Hair follicle dermal papilla cell (primary cell): ENCODE measurements around the gene ZNF593. TPM values are rescaled to one million over a fixed set of nuclear protein-coding genes. Genes with fewer than 3 reads are reported as not detected.

ENCODE experiments used
- total RNA-seq: library from RNA; depleted of rRNA; stranded (reverse); fragments of >200 nt; gene quantifications from 2 replicates; pipeline ENCODE4 v1.2.3, GENCODE V29; 2012

ZNF593 gene
- 18.2 and 19.1 TPM in 2 replicates for total RNA-seq

DNA sequence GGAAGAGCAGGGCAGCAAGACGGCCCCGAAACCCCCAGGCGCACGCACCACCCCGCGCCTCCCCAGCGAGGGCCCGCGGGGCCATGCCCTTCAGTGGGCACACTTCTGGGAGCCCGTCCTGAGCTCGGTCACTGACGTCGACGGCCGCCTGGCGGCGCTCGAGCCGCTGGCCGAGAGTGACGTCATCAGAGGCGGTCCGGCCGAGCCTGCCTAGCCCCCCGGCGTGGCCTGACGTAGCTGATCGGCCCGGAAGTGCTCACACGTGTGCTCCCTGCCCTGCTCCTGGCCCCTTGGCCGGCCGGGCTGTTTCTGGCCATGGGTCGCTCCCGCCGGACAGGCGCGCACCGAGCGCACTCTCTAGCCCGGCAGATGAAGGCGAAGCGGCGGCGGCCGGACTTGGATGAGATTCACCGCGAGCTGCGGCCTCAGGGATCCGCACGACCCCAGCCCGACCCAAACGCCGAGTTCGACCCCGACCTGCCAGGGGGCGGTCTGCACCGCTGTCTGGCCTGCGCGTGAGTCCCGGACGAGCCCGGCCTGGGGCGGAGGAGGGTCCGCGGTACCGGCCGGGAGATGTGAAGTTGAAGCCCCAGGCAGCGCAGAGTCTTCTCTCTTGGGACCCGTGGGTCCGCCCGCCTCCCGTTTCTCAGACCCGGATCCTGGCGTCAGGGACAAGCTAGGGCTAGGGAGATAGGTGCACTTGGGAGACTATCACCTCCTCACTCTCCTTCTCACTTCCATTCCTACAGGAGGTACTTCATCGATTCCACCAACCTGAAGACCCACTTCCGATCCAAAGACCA, at the start of gene ZNF593:
Gene ZNF593 (plus strand): TSS at position 240 of the 803 bp plus-strand sequence. CDS start 76 bp downstream, at position 316.

DNA sequence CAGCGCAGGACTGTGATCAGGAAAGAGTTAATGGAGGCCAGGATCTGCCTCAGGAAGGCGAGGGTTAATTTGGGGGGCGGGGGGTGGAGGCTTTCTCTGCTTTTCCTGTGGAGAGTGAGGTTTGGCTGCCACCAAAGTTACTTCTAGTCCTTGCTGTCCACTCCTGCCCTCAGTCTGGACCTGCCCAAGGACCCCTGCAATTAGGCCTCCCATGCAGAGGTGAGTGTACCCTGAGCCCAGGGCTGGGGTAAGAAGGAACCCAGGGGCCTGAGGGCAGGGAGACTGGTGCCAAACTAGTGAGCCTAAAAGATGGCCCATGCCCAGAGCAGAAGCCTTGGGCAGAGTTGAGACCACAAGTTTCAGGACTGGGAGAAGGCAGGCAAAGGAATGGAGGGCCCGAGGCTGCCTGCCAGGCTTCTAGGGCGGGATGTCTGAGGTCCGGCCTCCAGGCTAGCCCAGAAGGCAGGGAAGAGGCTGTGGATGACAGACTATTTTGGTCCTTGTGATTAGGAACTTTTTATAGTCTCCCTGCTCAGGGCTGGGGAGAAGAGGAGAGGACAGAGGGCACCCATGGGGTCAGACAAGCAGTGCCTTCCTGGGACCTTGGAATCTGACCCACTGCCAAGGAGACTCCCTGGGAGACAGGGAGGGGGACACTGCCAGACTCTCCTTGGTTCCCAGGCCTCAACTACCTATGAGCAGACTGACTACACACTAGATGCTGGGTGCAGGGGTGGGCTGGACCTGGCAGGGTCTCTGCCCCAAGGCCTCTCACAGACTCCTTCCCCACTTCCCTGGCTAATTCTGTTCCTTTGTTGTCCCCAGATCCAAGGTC, 10.6 kb upstream of the ZNF593 start, which contains the start of gene FAM110D:
Gene FAM110D (plus strand): TSS at position 172 of the 835 bp plus-strand sequence. CDS start 2,213 bp downstream, outside the sequence.

DNA sequence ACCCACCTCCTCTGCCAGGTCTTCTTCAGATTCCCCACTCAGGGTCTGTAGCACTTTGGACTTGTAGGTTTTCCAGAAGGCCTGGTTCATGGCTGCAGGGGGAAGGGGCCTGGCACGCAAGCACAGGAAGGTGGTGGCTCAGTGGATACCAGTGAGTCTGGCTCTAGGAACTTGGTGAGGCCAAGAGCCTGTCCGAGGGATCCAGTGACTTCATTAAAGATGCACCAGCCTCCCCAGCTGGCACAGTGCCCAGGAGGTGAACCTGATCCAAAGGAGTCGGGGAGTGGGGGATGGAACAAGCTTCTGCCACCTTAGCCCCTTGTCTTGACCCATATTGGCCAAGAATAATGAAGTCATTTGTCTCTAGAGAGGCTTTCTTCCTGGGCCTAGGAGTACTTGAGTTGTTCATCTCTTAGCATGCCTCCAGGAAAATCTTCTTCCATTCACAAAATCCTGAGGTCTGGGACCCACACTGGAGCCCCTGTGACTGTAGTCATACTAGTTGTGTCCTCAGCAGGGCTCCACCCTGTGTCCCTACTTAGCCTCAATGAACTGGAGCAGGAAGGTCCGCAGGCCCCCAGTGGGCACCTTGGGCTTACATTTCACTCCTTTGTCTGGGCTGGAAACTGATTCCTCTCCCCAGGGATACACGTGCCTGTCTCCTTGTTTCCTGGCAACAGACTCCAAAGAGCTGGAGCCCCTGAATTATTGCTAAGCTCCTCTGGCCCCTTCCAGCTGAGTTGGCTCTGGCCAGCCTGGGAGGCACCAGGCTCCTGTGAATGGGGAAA, 1.1 kb upstream of the ZNF593 start, which contains the start of gene C1orf232:
Gene C1orf232 (minus strand): TSS at position 554 of the 788 bp plus-strand sequence. CDS start 464 bp downstream, at position 90.

DNA sequence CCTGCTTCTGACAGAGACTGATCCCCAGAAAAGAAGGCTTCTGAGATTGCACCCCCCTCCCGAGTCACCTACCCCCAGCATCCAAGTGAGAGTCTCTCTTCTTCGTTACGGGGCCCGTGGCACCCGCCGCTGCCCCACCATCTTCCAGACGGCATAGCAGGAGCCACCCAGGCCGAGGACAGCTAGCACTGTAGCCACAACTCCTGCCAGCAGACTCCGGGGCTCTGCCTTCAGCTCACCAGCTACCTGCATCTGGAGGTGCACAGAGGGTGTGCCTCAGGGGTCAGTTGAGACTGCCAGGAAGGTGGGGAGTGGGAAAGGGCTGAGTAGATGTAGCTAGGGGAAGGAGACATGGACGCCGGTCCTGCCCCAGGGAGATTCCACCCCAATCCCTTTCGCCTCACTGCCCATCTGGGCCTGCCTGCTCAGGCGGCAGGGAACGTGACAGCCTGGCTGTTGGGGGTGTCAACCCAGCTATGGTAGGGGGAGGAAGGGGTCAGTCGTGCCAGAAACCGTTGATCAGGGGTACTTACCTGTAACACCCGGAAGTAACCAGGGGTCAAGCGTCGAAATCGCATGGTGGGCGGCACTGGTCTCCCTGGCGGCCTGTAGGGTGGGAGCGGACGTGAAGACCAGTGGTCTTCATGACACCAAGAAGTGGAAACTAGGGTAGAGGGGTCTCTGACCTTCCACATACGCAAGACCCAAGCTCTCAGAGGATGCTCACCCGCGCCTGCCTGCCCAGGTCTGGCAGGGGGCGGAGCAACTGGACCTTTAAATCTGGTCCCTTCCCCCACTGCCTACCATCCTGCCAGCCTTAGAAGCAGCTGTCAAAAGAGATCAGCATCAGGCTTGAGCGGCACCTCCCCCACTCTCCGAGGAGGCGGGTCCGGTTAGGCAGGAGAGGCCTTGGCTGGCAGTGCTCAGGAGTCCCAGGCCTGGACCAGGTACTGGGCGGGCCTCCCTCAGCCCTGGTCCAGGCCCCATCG, 1.7 kb downstream of the ZNF593 start, which contains the start of gene ZNF593OS:
Gene ZNF593OS (minus strand): TSS at position 749 of the 989 bp plus-strand sequence. CDS start 171 bp downstream, at position 578.

DNA sequence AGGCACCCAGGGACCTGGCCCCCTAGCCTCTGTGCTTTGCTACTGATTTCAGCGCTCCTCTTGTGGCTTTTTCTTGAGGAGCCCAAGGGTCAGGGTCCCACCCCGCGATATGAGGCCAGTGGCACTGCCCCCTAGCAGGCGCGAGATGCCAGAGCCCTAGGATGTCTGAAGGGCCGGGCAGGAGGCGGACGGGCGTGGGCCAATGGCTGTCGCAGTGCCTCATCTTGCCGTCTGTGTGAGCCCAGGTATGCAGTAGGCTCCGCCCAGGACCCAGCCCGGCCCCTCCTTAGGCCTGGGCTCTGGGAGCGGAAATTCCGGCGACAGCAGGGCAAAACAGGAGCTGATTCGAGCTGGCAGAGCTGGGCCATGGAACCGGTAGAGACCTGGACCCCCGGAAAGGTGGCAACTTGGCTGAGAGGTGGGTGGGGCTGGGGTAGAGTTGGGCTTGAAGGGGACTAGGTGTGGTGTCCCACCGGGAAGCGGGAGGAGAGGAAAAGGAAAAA, 7.5 kb downstream of the ZNF593 start, which contains the start of gene CNKSR1:
Gene CNKSR1 (plus strand): TSS at position 310 of the 503 bp plus-strand sequence. CDS start 57 bp downstream, at position 367.

DNA sequence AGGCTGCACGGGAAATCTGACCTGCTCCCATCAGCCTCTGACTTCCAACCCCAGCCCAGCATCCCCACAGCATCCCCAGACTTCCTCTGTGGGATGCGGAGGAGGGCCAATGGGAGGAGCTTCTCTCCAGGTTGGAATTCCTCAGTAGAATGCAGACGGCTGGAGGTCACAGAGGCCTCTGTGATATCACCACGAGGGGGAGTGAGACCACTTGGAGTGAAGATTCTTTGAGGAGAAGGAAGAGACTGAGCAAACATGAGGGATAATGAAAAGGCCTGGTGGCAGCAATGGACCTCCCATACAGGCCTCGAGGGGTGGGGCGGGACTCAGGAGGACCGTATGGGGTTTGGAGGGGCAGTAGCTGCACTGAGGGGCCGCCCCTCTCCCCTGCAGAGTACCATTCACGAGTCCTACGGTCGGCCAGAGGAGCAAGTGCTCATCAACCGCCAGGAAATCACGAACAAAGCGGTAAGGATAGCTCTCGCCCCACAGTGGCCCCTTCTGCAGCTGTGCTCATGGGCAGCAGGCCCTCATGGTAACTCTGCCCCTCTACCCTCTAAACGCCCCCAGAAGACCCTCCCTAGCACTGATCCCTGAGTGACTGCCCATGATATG, 20.8 kb downstream of the ZNF593 start, which contains the start of gene CATSPER4:
Gene CATSPER4 (plus strand): TSS at position 230 of the 615 bp plus-strand sequence. CDS start 26 bp downstream, at position 256.

Other genes with a start within 250 kb of the ZNF593 start
- gene PAFAH2, start 171.8 kb upstream of the ZNF593 start, total RNA-seq = 9.1 and 31.7 TPM in 2 replicates
- 1.3 and 2.3 TPM in 2 replicates for gene EXTL1, start 148.1 kb upstream of the ZNF593 start, total RNA-seq
- gene SLC30A2, start 123.8 kb upstream of the ZNF593 start, total RNA-seq = not detected in 2 replicates
- not detected in 2 replicates for gene TRIM63, start 102.3 kb upstream of the ZNF593 start, total RNA-seq
- 4.1 and 6.5 TPM in 2 replicates for gene PDIK1L, start 58.1 kb upstream of the ZNF593 start, total RNA-seq
- not detected in 2 replicates for gene FAM110D, start 10.8 kb upstream of the ZNF593 start, total RNA-seq
- gene C1orf232, start 945 bp upstream of the ZNF593 start, total RNA-seq = not detected in 2 replicates
- not detected in 2 replicates for gene ZNF593OS, start 1.9 kb downstream of the ZNF593 start, total RNA-seq
- gene CNKSR1, start 7.6 kb downstream of the ZNF593 start, total RNA-seq = not detected in 2 replicates
- gene CATSPER4, start 20.7 kb downstream of the ZNF593 start, total RNA-seq = not detected in 2 replicates
- 6.0 and 8.4 TPM in 2 replicates for gene CEP85, start 64.3 kb downstream of the ZNF593 start, total RNA-seq
- 18.7 and 25.0 TPM in 2 replicates for gene SH3BGRL3, start 110.2 kb downstream of the ZNF593 start, total RNA-seq
- 3.6 and 5.7 TPM in 2 replicates for gene UBXN11, start 136.7 kb downstream of the ZNF593 start, total RNA-seq
- not detected in 2 replicates for gene CD52, start 148.1 kb downstream of the ZNF593 start, total RNA-seq
- not detected in 2 replicates for gene CRYBG2, start 184.2 kb downstream of the ZNF593 start, total RNA-seq
- not detected in 2 replicates for gene ZNF683, start 202.8 kb downstream of the ZNF593 start, total RNA-seq
- not detected in 2 replicates for gene LIN28A, start 240.9 kb downstream of the ZNF593 start, total RNA-seq